Activated CD8-positive, alpha-beta T cell treated with anti-CD3 and anti-CD28 coated beads for 36 hours (primary cell): ENCODE measurements around the gene PDP2. TPM values are rescaled to one million over a fixed set of nuclear protein-coding genes. Genes with fewer than 3 reads are reported as not detected.

Experiments
- ATAC-seq: fragments of 200-7000 bp; cut with Tn5 transposase; one replicate; pipeline ENCODE4 v1.10.0; 2021; ENCODE audit warnings: mild to moderate bottlenecking, moderate library complexity
- CTCF ChIA-PET: fragments of 350-600 bp; sonication (Branson Sonifier 250); formaldehyde crosslinking; loops from one replicate; lab custom pipeline; 2021; ENCODE audit warnings: antibody characterized with exemption; lab: Charles Lee
- POLR2A ChIA-PET: fragments of 350-600 bp; sonication (Branson Sonifier 250); formaldehyde crosslinking; loops from one replicate; lab custom pipeline; 2021; ENCODE audit warnings: antibody characterized with exemption; lab: Charles Lee
- DNase-seq: peaks from one replicate; pipeline ENCODE4 v3.0.0-alpha.2; 2020
- H3K27ac Mint-ChIP-seq: one replicate; pipeline ENCODE4 v1.8.0; 2021; ENCODE audit warnings: mild to moderate bottlenecking, mixed read lengths
- H3K27me3 Mint-ChIP-seq: one replicate; pipeline ENCODE4 v1.8.0; 2021; ENCODE audit warnings: mixed read lengths
- H3K36me3 Mint-ChIP-seq: one replicate; pipeline ENCODE4 v1.8.0; 2021; ENCODE audit warnings: low read depth, mixed read lengths
- H3K4me1 Mint-ChIP-seq: one replicate; pipeline ENCODE4 v1.8.0; 2021; ENCODE audit warnings: low read depth, mixed read lengths
- H3K4me3 Mint-ChIP-seq: one replicate; pipeline ENCODE4 v1.8.0; 2021; ENCODE audit warnings: mild to moderate bottlenecking, moderate library complexity, mixed read lengths
- H3K9me3 Mint-ChIP-seq: one replicate; pipeline ENCODE4 v1.8.0; 2021; ENCODE audit warnings: mixed read lengths
- intact Hi-C: fragments of 100-400 bp; cut with micrococcal nuclease; formaldehyde crosslinking; loops from one replicate; pipeline ENCODE4 v1.10.0; 2022
- total RNA-seq, 2 experiments: library from RNA; stranded (reverse); gene quantifications; one replicate each; pipeline ENCODE4 v1.2.3, GENCODE V29; 2021
- TF ChIP-seq, protein P1 (sequence below): fragments of 200-600 bp; IDR thresholded peaks from one replicate; pipeline ENCODE4 v1.8.0; 2022; ENCODE audit warnings: antibody characterized with exemption, mild to moderate bottlenecking

The PDP2 gene, protein sequence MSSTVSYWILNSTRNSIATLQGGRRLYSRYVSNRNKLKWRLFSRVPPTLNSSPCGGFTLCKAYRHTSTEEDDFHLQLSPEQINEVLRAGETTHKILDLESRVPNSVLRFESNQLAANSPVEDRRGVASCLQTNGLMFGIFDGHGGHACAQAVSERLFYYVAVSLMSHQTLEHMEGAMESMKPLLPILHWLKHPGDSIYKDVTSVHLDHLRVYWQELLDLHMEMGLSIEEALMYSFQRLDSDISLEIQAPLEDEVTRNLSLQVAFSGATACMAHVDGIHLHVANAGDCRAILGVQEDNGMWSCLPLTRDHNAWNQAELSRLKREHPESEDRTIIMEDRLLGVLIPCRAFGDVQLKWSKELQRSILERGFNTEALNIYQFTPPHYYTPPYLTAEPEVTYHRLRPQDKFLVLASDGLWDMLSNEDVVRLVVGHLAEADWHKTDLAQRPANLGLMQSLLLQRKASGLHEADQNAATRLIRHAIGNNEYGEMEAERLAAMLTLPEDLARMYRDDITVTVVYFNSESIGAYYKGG
- 10 to 100 TPM; 31.2 to 38.1 TPM for total RNA-seq

DNA sequence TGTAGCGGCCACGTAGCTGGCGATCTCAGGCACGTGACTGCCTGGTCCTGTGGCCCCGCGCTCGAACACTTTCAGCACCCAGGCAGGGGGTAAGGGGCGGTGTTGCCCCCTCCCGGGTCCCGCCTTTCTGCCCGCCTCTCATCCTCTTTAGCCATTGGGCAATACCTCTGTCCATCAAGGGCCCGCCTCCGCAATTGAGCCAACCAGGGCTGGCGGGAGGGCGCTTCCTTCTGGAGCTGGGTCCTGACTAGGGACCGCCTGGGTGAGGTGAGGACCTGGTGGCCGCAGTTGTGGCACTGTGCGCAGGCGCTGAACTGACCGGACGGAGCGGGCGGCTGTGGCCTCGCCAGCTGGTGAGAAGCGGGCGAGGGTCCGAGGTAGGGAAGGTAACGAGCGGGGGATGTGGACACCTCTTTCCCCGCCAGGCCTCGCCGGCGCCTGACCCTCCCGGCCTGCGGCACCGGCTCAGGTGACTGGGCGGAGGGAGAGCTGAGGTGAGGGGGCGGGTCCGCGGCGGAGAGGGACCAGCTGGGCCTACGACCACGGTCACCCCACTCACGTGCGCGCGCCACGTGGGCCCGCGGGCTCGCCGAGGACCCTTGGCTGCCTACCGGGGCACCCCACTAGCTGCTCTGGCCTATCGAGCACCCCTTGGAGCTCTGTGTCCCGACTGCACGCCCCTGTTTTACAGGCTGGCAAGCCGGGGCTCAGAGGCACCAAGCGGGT is at the start of gene PDP2:
TSS of gene PDP2 (plus strand) at position 228 of the 726 bp plus-strand sequence. CDS start 3,770 bp downstream, outside the sequence.
- intact Hi-C loops: no loop called here

DNA sequence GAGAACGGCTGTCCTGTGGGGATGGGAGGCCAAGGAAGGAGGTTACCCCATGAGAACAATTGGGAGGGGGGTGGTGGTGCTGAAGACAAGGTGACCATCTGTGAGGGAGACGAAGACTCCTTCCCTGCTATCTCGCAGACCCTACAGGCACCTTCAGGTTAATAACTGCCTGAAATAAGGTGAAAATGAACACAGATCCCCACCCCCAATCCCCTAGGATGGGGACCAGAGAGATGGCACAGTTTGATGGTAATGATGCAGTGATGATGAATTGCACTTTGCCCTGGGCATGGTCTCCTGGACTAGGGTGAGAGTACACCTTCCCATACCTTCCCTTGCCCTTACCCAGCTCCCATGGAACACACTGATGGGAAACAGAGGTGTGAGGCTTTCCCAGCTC is 48.1 kb upstream of the PDP2 start:
- TF ChIP-seq, protein P1, sequence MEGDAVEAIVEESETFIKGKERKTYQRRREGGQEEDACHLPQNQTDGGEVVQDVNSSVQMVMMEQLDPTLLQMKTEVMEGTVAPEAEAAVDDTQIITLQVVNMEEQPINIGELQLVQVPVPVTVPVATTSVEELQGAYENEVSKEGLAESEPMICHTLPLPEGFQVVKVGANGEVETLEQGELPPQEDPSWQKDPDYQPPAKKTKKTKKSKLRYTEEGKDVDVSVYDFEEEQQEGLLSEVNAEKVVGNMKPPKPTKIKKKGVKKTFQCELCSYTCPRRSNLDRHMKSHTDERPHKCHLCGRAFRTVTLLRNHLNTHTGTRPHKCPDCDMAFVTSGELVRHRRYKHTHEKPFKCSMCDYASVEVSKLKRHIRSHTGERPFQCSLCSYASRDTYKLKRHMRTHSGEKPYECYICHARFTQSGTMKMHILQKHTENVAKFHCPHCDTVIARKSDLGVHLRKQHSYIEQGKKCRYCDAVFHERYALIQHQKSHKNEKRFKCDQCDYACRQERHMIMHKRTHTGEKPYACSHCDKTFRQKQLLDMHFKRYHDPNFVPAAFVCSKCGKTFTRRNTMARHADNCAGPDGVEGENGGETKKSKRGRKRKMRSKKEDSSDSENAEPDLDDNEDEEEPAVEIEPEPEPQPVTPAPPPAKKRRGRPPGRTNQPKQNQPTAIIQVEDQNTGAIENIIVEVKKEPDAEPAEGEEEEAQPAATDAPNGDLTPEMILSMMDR: no peak
- POLR2A ChIA-PET: interaction anchor here (1.2 kb wide), 1 partner anchor 28 kb away, joined by 3 read pairs; no protein-coding TSS in a partner anchor
- H3K36me3 Mint-ChIP-seq: peaks cover 15% of the 10 kb centered on the region
- H3K27me3 Mint-ChIP-seq: peaks cover 1% of the 10 kb centered on the region
- ATAC-seq: no peak
- H3K27ac Mint-ChIP-seq: no peak overlapping the region
- intact Hi-C loops: loop anchor here (5.0 kb wide), 1 partner anchor 35 kb away; no protein-coding TSS in a partner anchor
- H3K4me1 Mint-ChIP-seq: peaks cover 25% of the 10 kb centered on the region
- DNase-seq: no peak
- no peak overlapping the region for H3K4me3 Mint-ChIP-seq
- H3K9me3 Mint-ChIP-seq: no peaks in the 10 kb centered on the region
- CTCF ChIA-PET: interaction anchor here (0.9 to 11.8 kb wide), 8 partner anchors 12 to 135 kb away, joined by 3 to 214 read pairs (median 18); partner anchors contain the start of gene CMTM4

More for the DNA sequence above, at the start of gene PDP2:
- TF ChIP-seq, protein P1: no peak
- no peaks in the 10 kb centered on the region for H3K27me3 Mint-ChIP-seq
- peak within 1 kb of the TSS; percentile 97 for H3K27ac Mint-ChIP-seq
- H3K36me3 Mint-ChIP-seq: peaks cover 32% of the 10 kb centered on the region
- DNase-seq: peak; percentile 96
- CTCF ChIA-PET: interaction anchor here (0.7 to 5.5 kb wide), 12 partner anchors 8 to 275 kb away, joined by 3 to 40 read pairs (median 4); partner anchors contain the start of genes DYNC1LI2 and NAE1
- H3K4me1 Mint-ChIP-seq: peaks cover 55% of the 10 kb centered on the region
- peak; percentile 90 for ATAC-seq
- H3K4me3 Mint-ChIP-seq: peak within 1 kb of the TSS; percentile 95
- peaks cover 11% of the 10 kb centered on the region for H3K9me3 Mint-ChIP-seq
- POLR2A ChIA-PET: interaction anchor here (0.6 to 3.3 kb wide), 14 partner anchors 9 to 197 kb away, joined by 3 to 28 read pairs (median 3); partner anchors contain the start of gene NAE1

DNA sequence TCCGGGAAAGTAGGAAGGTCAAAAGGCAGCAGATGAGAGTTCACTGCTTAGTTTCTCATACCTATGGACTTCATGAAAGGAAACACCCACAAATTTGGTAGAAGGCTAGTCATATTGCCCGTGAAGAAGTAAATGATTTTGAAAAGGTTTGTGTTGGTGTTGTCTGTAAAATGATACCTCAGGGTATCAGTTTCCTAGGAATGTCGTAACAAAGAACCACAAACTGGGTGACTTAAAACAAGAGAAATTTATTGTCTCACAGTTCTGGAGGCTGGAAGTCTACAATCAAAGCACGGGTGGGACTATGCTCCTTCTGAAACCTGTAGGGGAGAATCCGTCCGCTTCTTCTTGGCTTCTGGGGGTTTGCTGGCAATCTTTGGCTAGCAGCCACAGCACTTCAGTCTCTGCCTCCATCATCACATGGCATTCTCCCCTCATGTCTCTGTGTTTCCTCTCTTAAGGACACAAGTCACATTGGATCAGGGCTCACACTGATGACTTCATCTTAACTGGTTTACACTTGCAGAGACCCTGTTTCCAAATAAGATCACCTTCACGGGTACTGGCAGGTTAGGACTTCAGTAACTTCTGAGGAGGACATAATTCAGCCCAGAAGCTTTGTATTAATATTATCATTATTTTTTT is 47.5 kb upstream of the PDP2 start:
- Mint-ChIP-seq H3K4me3 (no peak overlapping the region), H3K9me3 (no peaks in the 10 kb centered on the region), H3K36me3 (peaks cover 12% of the 10 kb centered on the region), H3K27me3 (peaks cover 1% of the 10 kb centered on the region), H3K4me1 (peaks cover 22% of the 10 kb centered on the region), H3K27ac (no peak overlapping the region)
- DNase-seq (no peak), ATAC-seq (no peak)
- ChIA-PET CTCF (interaction anchor here (1.1 to 11.8 kb wide), 8 partner anchors 8 to 41 kb away, joined by 3 to 214 read pairs (median 3); no protein-coding TSS in a partner anchor), POLR2A (no interaction called here)
- TF ChIP-seq, protein P1: no peak
- intact Hi-C loops: loop anchor here (5.0 kb wide), 1 partner anchor 35 kb away; no protein-coding TSS in a partner anchor

DNA sequence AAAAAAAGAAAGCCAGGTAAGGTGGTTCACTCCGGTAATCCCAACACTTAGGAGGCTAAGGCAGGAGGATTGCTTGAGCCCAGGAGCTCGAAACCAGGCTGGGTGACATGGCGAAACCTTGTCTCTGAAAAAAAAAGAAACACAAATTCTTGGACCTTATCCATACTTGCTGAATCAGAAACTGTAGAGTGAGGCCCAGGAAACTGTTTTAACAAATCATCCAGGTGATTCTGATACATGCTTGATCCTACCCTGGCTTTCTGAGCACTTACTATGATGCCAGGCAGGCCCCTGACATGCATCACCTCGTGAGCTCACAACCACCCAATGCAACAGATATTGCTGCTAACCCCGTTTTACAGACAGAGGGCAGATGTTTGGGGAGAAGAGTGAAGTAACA is 45.6 kb upstream of the PDP2 start:
- no peak overlapping the region for H3K27ac Mint-ChIP-seq

More for the DNA sequence above, 45.6 kb upstream of the PDP2 start:
- Mint-ChIP-seq H3K27me3 (peaks cover 9% of the 10 kb centered on the region), H3K36me3 (no peaks in the 10 kb centered on the region), H3K9me3 (no peaks in the 10 kb centered on the region), H3K4me1 (peaks cover 5% of the 10 kb centered on the region), H3K4me3 (no peak overlapping the region)
- ChIA-PET POLR2A (interaction anchor here (1.6 kb wide), 1 partner anchor 9 kb away, joined by 5 read pairs; the partner anchor contains the start of gene CA7), CTCF (interaction anchor here (1.0 to 1.8 kb wide), 3 partner anchors 34 to 83 kb away, joined by 4 to 8 read pairs (median 6); partner anchors contain the start of gene DYNC1LI2)
- TF ChIP-seq, protein P1: no peak
- intact Hi-C loops: loop anchor here (5.0 kb wide), 1 partner anchor 33 kb away; no protein-coding TSS in a partner anchor
- DNase-seq (no peak), ATAC-seq (no peak)
